Measurements from ENCODE around the gene ZNF346.
A peak's percentile ranks its signal among the peaks of the same experiment; 100 is the strongest.

Gene ZNF346

DNA sequence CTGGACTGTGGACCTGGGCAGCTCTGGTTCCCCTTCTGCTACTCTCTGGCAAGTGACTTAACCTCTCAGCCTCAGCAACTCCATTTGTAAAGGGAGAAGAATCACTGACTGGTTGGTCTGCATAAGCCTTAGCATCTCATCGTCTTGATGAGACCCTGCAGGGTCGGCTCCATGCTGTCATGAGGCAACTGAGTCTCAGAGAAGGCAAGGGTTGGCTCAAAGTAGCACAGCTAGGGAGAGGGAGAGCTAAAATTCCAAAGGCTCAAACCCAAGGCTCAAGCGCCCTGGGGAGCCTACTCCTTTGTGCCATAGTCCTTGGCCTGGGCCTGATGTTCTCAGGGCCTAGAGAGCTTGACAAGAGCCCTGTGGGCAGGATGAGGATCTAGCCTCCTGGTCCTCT is 68.7 kb downstream of the ZNF346 start:
- Mint-ChIP-seq H3K4me3 (no peak overlapping the region), H3K27ac (peak overlapping the region in 1 of 3 experiments; percentile 25), H3K27me3 (ENCODE audit: low read depth) (peaks cover 12% of the 10 kb centered on the region), H3K9me3 (no peaks in the 10 kb centered on the region), H3K36me3 (ENCODE audit: low read depth) (peaks cover 9% of the 10 kb centered on the region), H3K4me1 (peaks cover 49% of the 10 kb centered on the region)
- TF ChIP-seq, protein P1, sequence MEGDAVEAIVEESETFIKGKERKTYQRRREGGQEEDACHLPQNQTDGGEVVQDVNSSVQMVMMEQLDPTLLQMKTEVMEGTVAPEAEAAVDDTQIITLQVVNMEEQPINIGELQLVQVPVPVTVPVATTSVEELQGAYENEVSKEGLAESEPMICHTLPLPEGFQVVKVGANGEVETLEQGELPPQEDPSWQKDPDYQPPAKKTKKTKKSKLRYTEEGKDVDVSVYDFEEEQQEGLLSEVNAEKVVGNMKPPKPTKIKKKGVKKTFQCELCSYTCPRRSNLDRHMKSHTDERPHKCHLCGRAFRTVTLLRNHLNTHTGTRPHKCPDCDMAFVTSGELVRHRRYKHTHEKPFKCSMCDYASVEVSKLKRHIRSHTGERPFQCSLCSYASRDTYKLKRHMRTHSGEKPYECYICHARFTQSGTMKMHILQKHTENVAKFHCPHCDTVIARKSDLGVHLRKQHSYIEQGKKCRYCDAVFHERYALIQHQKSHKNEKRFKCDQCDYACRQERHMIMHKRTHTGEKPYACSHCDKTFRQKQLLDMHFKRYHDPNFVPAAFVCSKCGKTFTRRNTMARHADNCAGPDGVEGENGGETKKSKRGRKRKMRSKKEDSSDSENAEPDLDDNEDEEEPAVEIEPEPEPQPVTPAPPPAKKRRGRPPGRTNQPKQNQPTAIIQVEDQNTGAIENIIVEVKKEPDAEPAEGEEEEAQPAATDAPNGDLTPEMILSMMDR (IDR thresholded peaks at IDR 0.05; ENCODE audit: unreplicated experiment in 3 of 3), result no peak

DNA sequence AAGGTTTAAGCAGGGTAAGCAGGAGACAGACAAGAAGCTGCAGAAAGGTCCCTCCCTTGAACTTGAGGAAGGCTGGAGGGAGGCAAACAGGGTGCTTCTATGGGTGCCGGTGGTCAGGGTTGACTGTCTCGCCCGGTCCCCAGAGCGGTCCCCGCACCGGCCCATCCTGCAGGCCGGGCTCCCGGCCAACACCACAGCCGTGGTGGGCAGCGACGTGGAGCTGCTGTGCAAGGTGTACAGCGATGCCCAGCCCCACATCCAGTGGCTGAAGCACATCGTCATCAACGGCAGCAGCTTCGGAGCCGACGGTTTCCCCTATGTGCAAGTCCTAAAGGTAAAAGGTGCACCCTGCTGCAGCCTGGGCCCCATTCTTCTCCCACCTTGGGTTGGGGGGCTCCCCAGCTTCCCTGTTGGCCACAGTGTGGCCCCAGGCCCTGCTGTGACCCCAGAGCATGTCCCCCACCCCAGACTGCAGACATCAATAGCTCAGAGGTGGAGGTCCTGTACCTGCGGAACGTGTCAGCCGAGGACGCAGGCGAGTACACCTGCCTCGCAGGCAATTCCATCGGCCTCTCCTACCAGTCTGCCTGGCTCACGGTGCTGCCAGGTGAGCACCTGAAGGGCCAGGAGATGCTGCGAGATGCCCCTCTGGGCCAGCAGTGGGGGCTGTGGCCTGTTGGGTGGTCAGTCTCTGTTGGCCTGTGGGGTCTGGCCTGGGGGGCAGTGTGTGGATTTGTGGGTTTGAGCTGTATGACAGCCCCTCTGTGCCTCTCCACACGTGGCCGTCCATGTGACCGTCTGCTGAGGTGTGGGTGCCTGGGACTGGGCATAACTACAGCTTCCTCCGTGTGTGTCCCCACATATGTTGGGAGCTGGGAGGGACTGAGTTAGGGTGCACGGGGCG is 69.9 kb downstream of the ZNF346 start:
- Mint-ChIP-seq H3K9me3 (no peaks in the 10 kb centered on the region), H3K27ac (peak overlapping the region in 1 of 3 experiments; percentile 25), H3K36me3 (ENCODE audit: low read depth) (peaks cover 9% of the 10 kb centered on the region), H3K4me1 (peaks cover 48% of the 10 kb centered on the region), H3K4me3 (peak overlapping the region in 1 of 3 experiments; percentile 11), H3K27me3 (ENCODE audit: low read depth) (peaks cover 12% of the 10 kb centered on the region)
- TF ChIP-seq, protein P1 (IDR thresholded peaks at IDR 0.05; ENCODE audit: unreplicated experiment in 3 of 3), result no peak

DNA sequence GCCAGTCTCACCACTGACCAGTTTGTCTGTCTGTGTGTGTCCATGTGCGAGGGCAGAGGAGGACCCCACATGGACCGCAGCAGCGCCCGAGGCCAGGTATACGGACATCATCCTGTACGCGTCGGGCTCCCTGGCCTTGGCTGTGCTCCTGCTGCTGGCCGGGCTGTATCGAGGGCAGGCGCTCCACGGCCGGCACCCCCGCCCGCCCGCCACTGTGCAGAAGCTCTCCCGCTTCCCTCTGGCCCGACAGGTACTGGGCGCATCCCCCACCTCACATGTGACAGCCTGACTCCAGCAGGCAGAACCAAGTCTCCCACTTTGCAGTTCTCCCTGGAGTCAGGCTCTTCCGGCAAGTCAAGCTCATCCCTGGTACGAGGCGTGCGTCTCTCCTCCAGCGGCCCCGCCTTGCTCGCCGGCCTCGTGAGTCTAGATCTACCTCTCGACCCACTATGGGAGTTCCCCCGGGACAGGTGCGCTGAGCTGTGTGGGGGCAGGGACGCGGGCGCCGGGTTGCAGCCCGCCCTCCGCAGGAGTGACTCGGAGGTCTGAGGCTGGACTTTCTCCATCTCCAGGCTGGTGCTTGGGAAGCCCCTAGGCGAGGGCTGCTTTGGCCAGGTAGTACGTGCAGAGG is 70.7 kb downstream of the ZNF346 start:
- Mint-ChIP-seq H3K27me3 (ENCODE audit: low read depth) (peaks cover 14% of the 10 kb centered on the region), H3K27ac (no peak overlapping the region)
- TF ChIP-seq, protein P1 (IDR thresholded peaks at IDR 0.05; ENCODE audit: unreplicated experiment in 3 of 3), result no peak

DNA sequence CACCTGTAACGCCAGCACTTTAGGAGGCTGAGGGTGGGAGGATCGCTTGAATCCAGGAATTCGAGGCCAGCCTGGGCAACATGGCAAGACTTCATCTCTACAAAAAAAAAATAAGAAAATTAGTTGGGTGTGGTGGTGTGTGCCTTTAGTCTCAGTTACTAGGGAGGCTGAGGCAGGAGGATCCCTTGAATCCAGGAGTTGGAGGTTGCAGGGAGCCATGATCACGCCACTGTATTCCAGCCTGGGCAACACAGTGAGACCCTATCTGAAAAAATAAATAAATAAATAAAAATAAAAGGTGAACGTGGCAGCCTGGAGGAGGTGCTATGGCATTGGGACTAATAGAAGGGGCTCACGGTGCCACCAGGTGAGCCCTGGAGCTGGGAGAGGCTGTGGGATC is 71.3 kb downstream of the ZNF346 start:
- H3K4me3 Mint-ChIP-seq, result no peak overlapping the region
- H3K4me1 Mint-ChIP-seq, result peaks cover 48% of the 10 kb centered on the region
- peaks cover 9% of the 10 kb centered on the region for H3K36me3 Mint-ChIP-seq (ENCODE audit: low read depth)
- no peaks in the 10 kb centered on the region for H3K9me3 Mint-ChIP-seq
- TF ChIP-seq, protein P1 (IDR thresholded peaks at IDR 0.05; ENCODE audit: unreplicated experiment in 3 of 3), result no peak
- peak overlapping the region in 1 of 3 experiments; percentile 39 for H3K27ac Mint-ChIP-seq
- H3K27me3 Mint-ChIP-seq (ENCODE audit: low read depth), result peaks cover 11% of the 10 kb centered on the region

More for the DNA sequence above, 70.7 kb downstream of the ZNF346 start:
- no peak overlapping the region for H3K4me3 Mint-ChIP-seq
- H3K36me3 Mint-ChIP-seq (ENCODE audit: low read depth), result peaks cover 9% of the 10 kb centered on the region
- no peaks in the 10 kb centered on the region for H3K9me3 Mint-ChIP-seq
- H3K4me1 Mint-ChIP-seq, result peaks cover 48% of the 10 kb centered on the region

DNA sequence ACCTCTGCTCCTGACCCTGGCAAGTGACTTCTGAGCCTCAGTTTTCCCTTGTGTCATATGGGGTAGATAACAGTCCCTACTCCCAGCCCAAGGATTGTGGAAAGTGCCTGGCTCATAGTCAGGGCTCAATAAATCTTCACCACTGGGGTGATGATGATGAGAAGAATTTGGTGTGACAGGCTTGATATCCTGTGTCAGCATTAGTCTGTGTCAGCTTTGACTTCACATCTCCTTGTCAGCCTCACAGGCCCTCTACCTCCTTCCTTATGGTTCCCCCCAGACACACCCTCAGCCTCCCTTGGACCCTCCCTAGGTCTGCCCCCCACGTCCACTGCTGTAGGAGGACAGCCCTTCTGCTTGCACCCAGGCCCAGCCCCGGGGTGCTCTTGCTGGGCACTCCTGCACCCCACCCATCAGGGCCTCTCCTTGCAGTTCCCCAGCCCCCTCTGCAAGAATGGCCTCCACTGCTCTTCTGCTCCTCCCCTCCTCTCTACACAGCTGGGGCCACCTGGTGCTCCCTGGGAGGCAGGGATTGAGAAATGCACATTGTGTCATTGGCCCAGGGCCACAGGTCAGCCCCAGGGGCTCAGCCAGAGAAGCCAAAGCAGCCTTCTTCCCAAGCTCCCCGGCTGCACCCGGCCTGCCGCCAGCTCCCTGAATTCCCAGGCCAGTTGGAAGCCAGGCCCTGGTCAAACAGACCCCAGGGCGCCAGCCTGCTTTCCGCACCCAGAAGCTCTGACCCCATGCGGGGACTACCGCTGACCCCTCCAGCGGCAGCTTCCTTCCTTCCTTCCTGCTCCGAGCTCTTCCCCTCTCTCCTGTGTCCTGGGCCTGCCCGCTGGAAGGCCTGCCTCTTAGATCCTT is 72.0 kb downstream of the ZNF346 start:
- TF ChIP-seq, protein P1 (IDR thresholded peaks at IDR 0.05; ENCODE audit: unreplicated experiment in 3 of 3), result no peak
- peaks cover 9% of the 10 kb centered on the region for H3K36me3 Mint-ChIP-seq (ENCODE audit: low read depth)
- H3K27ac Mint-ChIP-seq, result peak overlapping the region; percentile 39 to 94 (median 89)
- peaks cover 48% of the 10 kb centered on the region for H3K4me1 Mint-ChIP-seq
- H3K4me3 Mint-ChIP-seq, result peak overlapping the region in 2 of 3 experiments; percentile 21 to 40
- no peaks in the 10 kb centered on the region for H3K9me3 Mint-ChIP-seq
- peaks cover 9% of the 10 kb centered on the region for H3K27me3 Mint-ChIP-seq (ENCODE audit: low read depth)
